Ammon's horn (tissue), 1 donor: Measurements from ENCODE around the gene KRT2.

Source experiments
- DNase-seq: peaks from one replicate; pipeline ENCODE4 v3.0.0-alpha.2; 2016; ENCODE audit warnings: low spot score

Gene KRT2

DNA sequence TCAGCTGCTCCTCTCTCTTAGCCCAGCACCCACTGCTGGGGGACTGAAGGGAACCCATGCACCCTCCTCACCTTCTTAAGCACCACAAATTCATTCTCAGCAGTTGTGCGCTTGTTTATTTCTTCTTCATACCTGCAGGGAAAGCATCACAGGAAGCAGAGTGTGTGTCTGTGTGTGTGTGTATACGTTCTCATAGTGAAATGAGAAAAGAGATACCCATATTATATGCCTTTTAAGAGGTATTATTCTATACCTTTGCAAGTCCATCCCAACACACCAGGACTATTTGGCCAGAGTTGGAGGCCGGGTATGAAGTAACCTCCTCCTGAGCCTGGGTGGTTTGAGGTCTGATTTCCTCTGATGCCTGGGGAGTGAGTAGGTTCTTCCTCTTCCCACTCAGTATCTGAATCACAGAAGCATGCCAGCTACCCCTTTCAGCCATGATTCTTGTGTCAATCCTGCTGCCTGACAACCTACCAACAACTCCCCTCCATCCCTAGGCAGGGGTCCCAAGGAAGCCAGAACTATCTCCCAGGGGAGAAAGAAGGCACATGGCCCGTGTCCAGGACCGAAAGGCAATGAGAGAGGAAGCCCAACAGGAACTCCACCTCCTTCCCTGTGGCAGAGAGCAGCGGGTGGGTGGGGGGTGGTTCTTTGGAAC lies 36.7 kb downstream of the KRT2 start:
- no peak for DNase-seq

GRCh38 chr12:52614381-52615207 lies 37.4 kb downstream of the KRT2 start:
- DNase-seq = no peak

GRCh38 chr12:52613384-52614030 lies 38.5 kb downstream of the KRT2 start:
- no peak for DNase-seq

DNA sequence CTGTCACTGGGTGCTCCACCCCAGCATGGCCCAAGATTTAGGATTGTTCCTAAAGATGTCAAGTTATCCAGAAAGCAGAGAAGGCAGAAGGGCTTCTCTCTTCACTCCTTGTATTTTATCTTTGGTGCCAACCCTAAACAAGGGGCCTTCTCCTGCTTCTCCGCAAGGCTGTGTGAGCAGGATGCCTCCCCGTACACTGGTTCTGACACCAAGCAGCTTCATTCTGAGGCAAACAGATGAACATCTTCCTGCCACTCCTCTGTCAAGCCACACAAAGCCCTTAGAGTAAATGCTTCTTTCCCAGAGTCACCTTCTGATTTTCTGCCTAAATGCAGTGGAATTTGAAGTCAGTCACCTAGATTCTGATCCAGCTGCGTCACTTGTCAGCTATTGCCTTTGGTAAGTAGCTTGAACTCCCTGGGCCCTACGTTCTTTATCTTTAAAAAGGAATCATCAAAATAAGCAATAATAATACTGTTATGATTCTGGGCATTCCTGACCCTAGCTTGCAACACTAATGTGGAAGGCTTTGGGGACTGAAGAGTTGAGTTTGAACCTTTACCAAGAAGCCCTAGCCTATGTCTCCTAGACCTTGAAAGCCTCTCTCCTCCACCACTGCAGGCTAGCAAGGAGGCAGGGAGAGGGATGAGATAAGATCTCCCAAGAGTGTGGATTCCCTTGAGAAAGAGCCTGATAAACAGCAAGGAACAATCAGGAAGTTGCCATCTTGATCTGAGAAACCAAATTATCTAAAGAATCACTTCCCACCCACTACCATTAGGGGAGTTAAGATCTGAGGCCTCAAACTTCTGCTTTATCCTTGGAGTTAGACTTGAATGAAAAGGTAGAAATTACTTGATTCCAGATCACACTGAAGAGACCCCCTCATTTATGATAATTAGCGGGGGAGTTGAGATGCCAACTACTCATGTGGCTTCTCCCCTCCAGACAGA lies 39.3 kb downstream of the KRT2 start:
- DNase-seq = no peak

DNA sequence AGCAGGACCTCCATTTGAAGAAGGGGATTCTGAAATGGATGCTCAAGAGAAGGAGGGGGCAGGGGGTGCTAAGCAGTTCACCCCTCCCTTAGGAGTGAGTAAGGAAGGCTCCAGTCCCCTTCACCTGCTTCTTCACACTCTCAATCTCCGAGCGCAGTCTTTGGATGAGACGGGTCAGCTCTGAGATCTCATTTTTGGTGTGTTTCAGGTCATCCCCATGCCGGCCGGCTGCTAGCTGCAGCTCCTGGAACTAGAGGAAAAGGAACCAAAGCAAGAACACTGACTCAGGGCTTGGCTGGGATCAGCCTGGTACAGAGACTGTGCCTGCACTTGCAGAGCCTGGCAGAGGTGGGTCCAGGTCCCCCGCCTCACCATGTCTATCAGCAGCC lies 40.9 kb downstream of the KRT2 start:
- DNase-seq = no peak

DNA sequence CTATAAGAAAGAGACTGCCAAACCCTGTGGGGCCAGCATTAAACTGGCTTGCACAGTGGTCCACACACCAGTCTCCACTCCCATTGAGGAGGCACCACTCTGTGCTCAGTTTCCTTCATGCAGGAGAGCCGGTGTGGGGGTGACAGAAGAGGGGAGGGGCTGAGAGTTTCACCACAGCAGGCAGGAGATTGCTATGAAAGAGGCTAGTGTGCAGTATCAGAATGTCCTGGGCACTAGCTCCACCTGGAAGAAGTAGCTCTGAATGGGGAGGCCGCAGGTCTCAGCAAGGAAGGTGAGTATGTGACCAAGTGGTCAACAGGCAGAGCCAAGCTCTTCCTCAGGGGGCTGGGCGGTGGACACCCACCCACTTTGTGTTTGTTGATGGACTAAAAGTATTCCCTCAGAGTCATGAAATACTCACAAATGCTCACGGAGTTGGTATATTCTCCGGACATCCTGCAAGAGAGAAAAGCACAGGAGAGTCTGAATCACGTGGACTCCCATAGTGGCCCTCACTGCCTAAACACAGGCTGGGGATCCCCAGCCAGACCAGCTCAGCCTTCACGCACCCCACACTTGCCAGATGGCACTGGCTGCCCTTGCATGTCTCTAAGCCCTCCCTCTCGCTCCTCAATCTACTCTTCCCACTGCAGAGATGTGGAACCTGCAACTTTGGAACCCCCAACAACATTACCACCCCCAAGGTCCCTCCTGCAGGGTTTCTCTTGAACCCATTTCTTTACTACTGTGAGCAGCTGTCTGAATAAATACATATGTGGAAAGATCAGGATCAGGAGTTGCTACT lies 43.0 kb downstream of the KRT2 start:
- no peak for DNase-seq

GRCh38 chr12:52608161-52608560 lies 43.9 kb downstream of the KRT2 start:
- no peak for DNase-seq

GRCh38 chr12:52607314-52607713 lies 44.7 kb downstream of the KRT2 start:
- no peak for DNase-seq

DNA sequence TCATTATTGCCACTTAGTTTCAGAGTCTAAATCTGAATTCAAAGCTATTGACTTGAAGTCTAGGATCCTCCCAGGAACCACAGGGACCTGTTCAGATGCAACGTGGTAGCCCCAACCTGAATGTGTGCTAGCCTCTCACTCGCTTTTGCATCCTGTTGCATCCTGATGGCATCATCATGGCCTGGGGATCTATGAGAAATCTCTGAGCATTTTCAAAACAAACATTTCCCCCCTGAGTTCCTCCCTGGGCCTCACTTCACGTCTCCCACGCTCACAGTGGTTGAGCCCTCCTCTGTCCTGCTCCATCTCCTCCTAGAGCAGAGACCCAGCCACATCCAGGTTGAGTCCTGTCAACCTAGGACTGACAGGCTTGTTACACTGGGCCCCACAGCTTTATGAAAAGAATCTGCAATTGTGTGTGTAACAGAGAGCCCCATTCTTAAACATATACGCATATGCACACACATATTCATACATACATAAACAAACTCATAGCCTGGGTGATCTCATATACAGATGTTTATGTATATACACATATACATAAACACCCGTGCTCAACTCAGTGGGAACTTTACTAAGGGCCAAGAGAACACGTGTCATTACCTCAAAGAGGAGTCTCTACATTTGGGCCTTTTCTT lies 45.3 kb downstream of the KRT2 start:
- no peak for DNase-seq

DNA sequence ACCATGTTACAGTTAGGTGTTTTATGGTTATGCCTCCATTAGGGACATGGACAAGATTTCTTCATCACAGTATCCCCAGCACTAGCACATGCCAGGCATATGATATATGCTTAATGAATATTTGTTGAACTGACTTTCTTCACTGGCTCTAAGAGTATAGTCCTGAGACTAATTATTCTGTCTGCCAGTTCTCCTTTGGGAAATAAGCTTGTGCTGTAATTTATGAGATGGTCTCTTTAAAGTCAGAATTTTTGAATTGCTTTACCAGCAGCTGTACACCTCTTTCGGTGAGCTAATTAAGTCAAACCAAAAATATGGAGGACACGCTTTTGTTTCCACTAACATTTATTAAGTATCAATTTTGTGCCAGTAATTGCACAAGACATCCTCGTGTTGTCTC lies 45.9 kb downstream of the KRT2 start:
- DNase-seq = no peak

DNA sequence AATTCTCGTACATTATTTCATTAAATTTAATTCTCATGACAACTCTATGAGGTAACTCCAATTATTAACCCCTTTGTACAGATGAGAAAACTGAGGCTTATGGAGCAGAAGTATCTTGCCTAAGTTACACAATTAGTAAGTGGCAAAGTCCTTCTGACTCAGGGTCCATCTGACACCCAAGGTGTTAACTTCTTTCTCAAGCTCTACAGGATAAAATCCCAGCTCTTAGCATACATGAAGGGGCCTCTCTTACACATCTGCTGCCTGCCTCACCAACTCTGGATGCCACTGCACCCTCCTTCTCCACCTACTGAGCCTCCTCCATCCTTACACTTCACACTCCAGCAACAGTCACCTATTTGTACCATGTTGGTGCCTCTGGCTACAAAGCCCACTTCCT lies 46.5 kb downstream of the KRT2 start:
- DNase-seq = no peak

- no peak for DNase-seq
These were observed 47.2 kb downstream of the KRT2 start for GRCh38 chr12:52604859-52605258.

DNA sequence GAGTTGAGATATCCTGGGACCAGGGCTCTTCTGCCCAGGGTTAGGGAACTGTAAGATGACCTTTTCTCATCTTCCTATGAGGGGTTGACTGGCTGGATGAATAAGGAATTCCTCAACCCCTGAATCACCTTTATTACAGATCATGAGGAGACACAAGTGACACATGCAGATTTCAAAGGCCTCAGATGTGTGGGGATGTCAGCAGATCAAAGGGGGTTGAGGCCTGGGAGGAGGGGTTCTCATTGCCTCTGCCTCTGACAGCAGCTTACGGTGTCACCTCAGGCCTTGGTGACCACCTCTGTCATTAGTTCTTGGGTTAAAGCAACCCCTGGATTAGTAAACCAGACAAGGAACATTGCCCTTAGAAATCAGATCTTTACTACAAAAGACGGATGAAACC lies 48.7 kb downstream of the KRT2 start:
- no peak for DNase-seq

DNA sequence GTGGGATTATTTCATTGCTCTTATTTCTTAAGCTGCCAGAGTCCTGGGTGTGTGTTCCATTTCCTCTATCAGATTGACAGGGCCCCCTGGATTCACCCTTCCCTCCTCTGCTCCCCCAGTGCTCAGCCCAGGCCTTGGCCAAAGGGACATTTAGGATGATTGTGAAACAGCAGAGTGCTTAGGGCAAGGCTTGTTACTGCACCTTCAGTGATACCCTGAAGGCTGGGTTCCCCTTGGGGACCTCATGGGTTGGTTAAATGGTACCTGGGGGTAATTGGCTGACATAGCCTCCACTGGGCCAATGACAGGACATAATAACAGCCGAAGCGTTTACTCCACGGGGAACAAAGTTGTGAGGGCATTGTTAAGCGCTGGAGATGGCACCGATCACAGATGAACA lies 49.5 kb downstream of the KRT2 start:
- DNase-seq = no peak

DNA sequence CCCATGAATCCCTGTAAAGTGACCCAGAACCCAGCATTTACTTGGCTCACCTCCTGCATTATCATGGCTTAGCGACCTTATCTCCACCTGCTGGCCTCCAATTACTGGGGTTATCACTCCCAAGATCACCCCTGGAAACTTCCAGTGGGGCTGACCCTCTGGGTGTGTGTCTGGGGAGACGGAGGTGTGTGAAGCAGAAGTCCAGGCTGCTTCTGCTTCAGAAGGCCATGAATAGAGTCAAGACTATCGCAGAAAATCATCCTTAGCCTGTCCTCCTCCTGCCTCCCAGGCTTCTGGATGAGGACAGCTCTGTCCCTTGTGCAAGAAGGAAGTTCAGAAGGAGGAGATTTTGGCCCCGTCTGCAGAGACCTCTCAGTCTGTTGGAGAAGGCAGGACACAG lies 50.3 kb downstream of the KRT2 start:
- no peak for DNase-seq

- no peak for DNase-seq
These were observed 51.0 kb downstream of the KRT2 start, which contains the start of gene KRT72 for GRCh38 chr12:52600941-52601481. KRT72 (minus strand) TSS chr12:52601463; CDS start chr12:52601452, 11 bp downstream.

DNA sequence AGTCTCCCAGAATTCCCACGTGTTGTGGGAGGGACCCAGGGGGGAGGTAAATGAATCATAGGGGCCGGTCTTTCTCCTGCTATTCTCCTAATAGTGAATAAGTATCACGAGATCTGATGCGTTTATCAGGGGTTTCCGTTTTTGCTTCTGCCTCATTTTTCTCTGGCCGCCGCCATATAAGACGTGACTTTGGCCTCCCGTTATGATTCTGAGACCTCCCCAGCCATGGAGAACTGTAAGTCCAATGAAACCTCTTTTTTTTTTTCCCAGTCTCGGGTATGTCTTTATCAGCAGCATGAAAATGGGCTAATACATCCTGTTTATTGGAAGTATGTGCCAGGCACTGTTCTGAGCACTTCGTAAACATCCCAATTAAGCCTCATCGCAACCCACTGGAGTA lies 51.5 kb downstream of the KRT2 start:
- no peak for DNase-seq

- no peak for DNase-seq
These were observed 51.9 kb downstream of the KRT2 start for GRCh38 chr12:52600071-52600470.

DNA sequence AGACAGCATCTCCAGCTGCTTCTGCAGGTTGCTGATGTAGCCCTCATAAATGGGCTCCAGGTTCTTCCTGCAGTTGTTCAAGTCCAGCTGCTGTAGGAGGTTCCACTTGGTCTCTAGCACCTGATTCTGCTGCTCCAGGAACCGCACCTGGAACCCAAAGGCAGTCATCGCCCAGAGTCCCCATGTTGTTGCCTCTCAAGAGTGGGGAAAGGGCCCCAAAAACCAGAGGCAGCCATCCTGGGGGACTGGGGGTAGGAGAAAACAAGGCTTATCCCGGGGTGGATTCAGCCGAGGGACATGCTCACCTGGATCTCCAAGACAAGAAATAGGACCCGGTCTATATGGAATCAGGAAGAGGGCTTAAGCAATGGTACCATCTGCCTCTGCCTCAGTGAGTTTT lies 53.0 kb downstream of the KRT2 start:
- DNase-seq = no peak
